ENCODE measurements around the gene DNAJC6.

DNAJC6 gene

GRCh38 chr1:65363484-65363883, 54.1 kb downstream of the DNAJC6 start:
- Mint-ChIP-seq H3K36me3 (ENCODE audit: low read depth) (no peaks in the 10 kb centered on the region), H3K27me3 (ENCODE audit: low read depth) (no peaks in the 10 kb centered on the region)

GRCh38 chr1:65368403-65368802, 59.1 kb downstream of the DNAJC6 start:
- no peaks in the 10 kb centered on the region for H3K27me3 Mint-ChIP-seq (ENCODE audit: low read depth)
- H3K4me3 Mint-ChIP-seq, result no peak overlapping the region
- no peaks in the 10 kb centered on the region for H3K4me1 Mint-ChIP-seq
- TF ChIP-seq CTCF (IDR thresholded peaks at IDR 0.05; ENCODE audit: unreplicated experiment in 3 of 3), result no peak
- no peak overlapping the region for H3K27ac Mint-ChIP-seq
- H3K36me3 Mint-ChIP-seq (ENCODE audit: low read depth), result no peaks in the 10 kb centered on the region
- H3K9me3 Mint-ChIP-seq, result no peaks in the 10 kb centered on the region

More at GRCh38 chr1:65363484-65363883, 54.1 kb downstream of the DNAJC6 start:
- Mint-ChIP-seq H3K27ac (no peak overlapping the region), H3K4me3 (no peak overlapping the region), H3K4me1 (no peaks in the 10 kb centered on the region), H3K9me3 (no peaks in the 10 kb centered on the region)
- no peak for TF ChIP-seq CTCF (IDR thresholded peaks at IDR 0.05; ENCODE audit: unreplicated experiment in 3 of 3)

- Mint-ChIP-seq H3K27ac (no peak overlapping the region), H3K9me3 (no peaks in the 10 kb centered on the region)
Measured at GRCh38 chr1:65371544-65371943, 62.2 kb downstream of the DNAJC6 start.

GRCh38 chr1:65372557-65372956, 63.2 kb downstream of the DNAJC6 start:
- H3K9me3 Mint-ChIP-seq, result no peaks in the 10 kb centered on the region

More at GRCh38 chr1:65371544-65371943, 62.2 kb downstream of the DNAJC6 start:
- TF ChIP-seq CTCF (IDR thresholded peaks at IDR 0.05; ENCODE audit: unreplicated experiment in 3 of 3), result no peak
- H3K36me3 Mint-ChIP-seq (ENCODE audit: low read depth), result no peaks in the 10 kb centered on the region
- no peak overlapping the region for H3K4me3 Mint-ChIP-seq
- no peaks in the 10 kb centered on the region for H3K27me3 Mint-ChIP-seq (ENCODE audit: low read depth)
- no peaks in the 10 kb centered on the region for H3K4me1 Mint-ChIP-seq

GRCh38 chr1:65377496-65378246, 68.3 kb downstream of the DNAJC6 start:
- H3K27me3 Mint-ChIP-seq (ENCODE audit: low read depth), result no peaks in the 10 kb centered on the region
- no peak for TF ChIP-seq CTCF (IDR thresholded peaks at IDR 0.05; ENCODE audit: unreplicated experiment in 3 of 3)
- H3K27ac Mint-ChIP-seq, result no peak overlapping the region
- no peaks in the 10 kb centered on the region for H3K4me1 Mint-ChIP-seq
- no peak overlapping the region for H3K4me3 Mint-ChIP-seq
- peaks cover 5% of the 10 kb centered on the region for H3K36me3 Mint-ChIP-seq (ENCODE audit: low read depth)
- H3K9me3 Mint-ChIP-seq, result no peaks in the 10 kb centered on the region

More at GRCh38 chr1:65372557-65372956, 63.2 kb downstream of the DNAJC6 start:
- no peak for TF ChIP-seq CTCF (IDR thresholded peaks at IDR 0.05; ENCODE audit: unreplicated experiment in 3 of 3)
- no peaks in the 10 kb centered on the region for H3K36me3 Mint-ChIP-seq (ENCODE audit: low read depth)
- no peak overlapping the region for H3K4me3 Mint-ChIP-seq
- H3K27ac Mint-ChIP-seq, result no peak overlapping the region
- no peaks in the 10 kb centered on the region for H3K4me1 Mint-ChIP-seq
- no peaks in the 10 kb centered on the region for H3K27me3 Mint-ChIP-seq (ENCODE audit: low read depth)

All from nephron (organoid).